HEK293 (cell line): ENCODE data around the gene CCDC27.

Experiments used
- REPIN1 ChIP-seq: fragments of 450-650 bp; formaldehyde crosslinking; IDR thresholded peaks from 2 replicates; pipeline ENCODE4 v1.5.1; 2017; ENCODE audit warnings: missing biosample characterization, missing genetic modification characterization, low read depth
- SP3 ChIP-seq: fragments of 450-650 bp; formaldehyde crosslinking; IDR thresholded peaks from 2 replicates; pipeline ENCODE4 v1.5.1; 2016; ENCODE audit warnings: missing biosample characterization, missing genetic modification characterization
- ZNF423 ChIP-seq: fragments of 450-650 bp; formaldehyde crosslinking; IDR thresholded peaks from 2 replicates; pipeline ENCODE4 v1.5.1; 2016; ENCODE audit warnings: missing biosample characterization, missing genetic modification characterization
- ZNF585B ChIP-seq: fragments of 450-650 bp; formaldehyde crosslinking; IDR thresholded peaks from 2 replicates; pipeline ENCODE4 v1.5.1; 2016; ENCODE audit warnings: missing biosample characterization, missing genetic modification characterization
- ZNF830 ChIP-seq: fragments of 450-650 bp; IDR thresholded peaks from 2 replicates; pipeline ENCODE4 v1.5.0; 2018; ENCODE audit warnings: missing biosample characterization, missing genetic modification characterization, low read depth, mild to moderate bottlenecking, moderate library complexity
- TF ChIP-seq, protein P1 (sequence below): fragments of 450-650 bp; formaldehyde crosslinking; IDR thresholded peaks from 2 replicates; pipeline ENCODE4 v1.5.1; 2016; ENCODE audit warnings: missing biosample characterization, missing genetic modification characterization
- TF ChIP-seq, protein P2 (sequence below): fragments of 450-650 bp; formaldehyde crosslinking; IDR thresholded peaks from 2 replicates; pipeline ENCODE4 v1.5.1; 2016; ENCODE audit warnings: missing biosample characterization, missing genetic modification characterization

DNA sequence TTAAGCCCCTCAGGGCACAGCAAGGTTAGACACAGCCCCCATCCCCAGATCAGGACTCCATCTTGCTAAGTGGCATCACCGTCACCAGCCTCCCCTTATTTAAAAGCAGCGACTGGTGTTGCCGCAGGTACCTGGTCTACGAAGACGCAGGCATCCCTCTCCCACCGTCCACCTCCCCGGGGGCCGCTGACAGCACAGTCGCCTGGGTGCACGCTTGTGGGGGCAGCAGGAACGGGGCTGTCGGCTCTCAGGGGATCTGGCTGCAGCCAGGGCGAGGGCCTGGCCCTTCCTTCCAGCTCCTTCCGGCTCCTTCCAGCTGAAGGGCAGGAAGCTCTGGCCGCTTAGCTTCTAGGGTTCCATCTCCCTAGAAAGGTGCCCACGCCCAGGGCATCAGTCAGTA is 17.6 kb upstream of the CCDC27 start:
- TF ChIP-seq REPIN1 (tag by site-specific recombination) (no peak), ZNF830 (tag by site-specific recombination) (no peak), ZNF423 (no peak), SP3 (no peak), ZNF585B (tag by site-specific recombination) (no peak)
- TF ChIP-seq, protein P1, sequence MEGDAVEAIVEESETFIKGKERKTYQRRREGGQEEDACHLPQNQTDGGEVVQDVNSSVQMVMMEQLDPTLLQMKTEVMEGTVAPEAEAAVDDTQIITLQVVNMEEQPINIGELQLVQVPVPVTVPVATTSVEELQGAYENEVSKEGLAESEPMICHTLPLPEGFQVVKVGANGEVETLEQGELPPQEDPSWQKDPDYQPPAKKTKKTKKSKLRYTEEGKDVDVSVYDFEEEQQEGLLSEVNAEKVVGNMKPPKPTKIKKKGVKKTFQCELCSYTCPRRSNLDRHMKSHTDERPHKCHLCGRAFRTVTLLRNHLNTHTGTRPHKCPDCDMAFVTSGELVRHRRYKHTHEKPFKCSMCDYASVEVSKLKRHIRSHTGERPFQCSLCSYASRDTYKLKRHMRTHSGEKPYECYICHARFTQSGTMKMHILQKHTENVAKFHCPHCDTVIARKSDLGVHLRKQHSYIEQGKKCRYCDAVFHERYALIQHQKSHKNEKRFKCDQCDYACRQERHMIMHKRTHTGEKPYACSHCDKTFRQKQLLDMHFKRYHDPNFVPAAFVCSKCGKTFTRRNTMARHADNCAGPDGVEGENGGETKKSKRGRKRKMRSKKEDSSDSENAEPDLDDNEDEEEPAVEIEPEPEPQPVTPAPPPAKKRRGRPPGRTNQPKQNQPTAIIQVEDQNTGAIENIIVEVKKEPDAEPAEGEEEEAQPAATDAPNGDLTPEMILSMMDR (tag by site-specific recombination), result no peak
- TF ChIP-seq, protein P2, sequence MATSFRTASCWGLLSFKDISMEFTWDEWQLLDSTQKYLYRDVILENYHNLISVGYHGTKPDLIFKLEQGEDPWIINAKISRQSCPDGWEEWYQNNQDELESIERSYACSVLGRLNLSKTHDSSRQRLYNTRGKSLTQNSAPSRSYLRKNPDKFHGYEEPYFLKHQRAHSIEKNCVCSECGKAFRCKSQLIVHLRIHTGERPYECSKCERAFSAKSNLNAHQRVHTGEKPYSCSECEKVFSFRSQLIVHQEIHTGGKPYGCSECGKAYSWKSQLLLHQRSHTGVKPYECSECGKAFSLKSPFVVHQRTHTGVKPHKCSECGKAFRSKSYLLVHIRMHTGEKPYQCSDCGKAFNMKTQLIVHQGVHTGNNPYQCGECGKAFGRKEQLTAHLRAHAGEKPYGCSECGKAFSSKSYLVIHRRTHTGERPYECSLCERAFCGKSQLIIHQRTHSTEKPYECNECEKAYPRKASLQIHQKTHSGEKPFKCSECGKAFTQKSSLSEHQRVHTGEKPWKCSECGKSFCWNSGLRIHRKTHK, result no peak
